ENCODE results near the gene NEUROD2.

- TF ChIP-seq ZNF211 (tag by site-specific recombination; IDR thresholded peaks at IDR 0.05; ENCODE audit: low read depth): no peak
- no peak for TF ChIP-seq CTCF (tag by site-specific recombination; IDR thresholded peaks at IDR 0.05)
- no peak for TF ChIP-seq ZNF416 (tag by site-specific recombination; IDR thresholded peaks at IDR 0.05)
- no peak for TF ChIP-seq YY1 (tag by site-specific recombination; IDR thresholded peaks at IDR 0.05)
Observed at GRCh38 chr17:39639566-39640458, 32.1 kb upstream of the NEUROD2 start.

Data from HEK293 (cell line).